ENCODE results near the gene DDX1.

DNA sequence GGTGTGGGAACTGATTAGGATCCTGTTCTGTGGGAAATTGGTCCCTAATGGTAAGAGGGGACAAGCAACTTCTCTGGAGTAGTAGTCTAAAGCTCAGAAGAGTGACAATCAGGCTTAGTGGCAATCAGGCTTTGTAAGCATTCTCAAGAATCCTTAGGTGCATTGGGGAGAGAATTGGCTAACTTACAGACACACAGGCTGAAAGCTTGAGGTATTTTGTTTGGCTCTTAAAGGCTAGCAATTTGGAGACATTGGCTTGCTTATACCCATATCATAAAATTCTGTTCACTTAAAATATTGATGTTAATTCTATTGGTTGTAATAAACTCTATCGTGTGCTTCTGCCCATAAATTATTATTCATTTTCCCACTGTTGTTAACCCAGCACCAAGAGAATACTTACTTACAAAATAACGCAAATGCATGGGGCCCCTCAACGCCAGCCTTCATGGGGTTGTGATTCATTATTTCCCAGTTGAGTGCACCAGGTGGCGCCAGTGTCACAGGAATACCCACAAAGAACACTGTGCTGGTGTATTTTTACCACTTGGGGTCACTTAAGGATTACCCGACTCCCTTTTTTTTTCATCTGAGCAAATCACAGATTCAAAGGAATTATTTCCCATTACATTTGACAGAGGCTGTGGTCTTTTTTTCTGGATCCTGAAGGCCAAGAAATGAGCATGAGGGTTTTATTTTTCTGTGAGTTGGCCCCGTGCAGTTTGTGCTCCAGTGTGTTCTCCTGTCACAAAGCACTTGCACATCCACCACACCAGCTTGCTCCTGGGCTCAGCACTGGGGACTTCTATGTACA is 45.5 kb downstream of the DDX1 start:
- TF ChIP-seq FOXA1 (IDR thresholded peaks at IDR 0.05) (no peak), BHLHE40 (IDR thresholded peaks at IDR 0.05; ENCODE audit: borderline replicate concordance) (no peak), ZNF384 (IDR thresholded peaks at IDR 0.05) (no peak), SUZ12 (IDR thresholded peaks at IDR 0.05) (no peak), TARDBP (IDR thresholded peaks at IDR 0.05) (no peak), SP1 (IDR thresholded peaks at IDR 0.05) (no peak), NFRKB (IDR thresholded peaks at IDR 0.05) (no peak), HDGF (IDR thresholded peaks at IDR 0.05; ENCODE audit: borderline replicate concordance) (no peak), FOXM1 (IDR thresholded peaks at IDR 0.05; ENCODE audit: borderline replicate concordance) (no peak), L3MBTL2 (conservative IDR thresholded peaks at IDR 0.05) (no peak), FOXK2 (IDR thresholded peaks at IDR 0.05) (no peak)

Measured in HEK293T (cell line).